Fibroblast of pulmonary artery (primary cell): ENCODE data around the gene DPH7.

ENCODE experiments used
- DNase-seq: peaks from one replicate; pipeline ENCODE4 v3.0.0-alpha.2; 2010; ENCODE audit warnings: low read depth
- H3K4me3 ChIP-seq: replicated peaks from 2 replicates; pipeline ENCODE4 v1.5.1; 2011; ENCODE audit warnings: low read depth, mild to moderate bottlenecking, control low read depth, low read length, moderate library complexity
- TF ChIP-seq, protein P1 (sequence below): IDR thresholded peaks from 2 replicates; pipeline ENCODE4 v1.5.1; 2011; ENCODE audit warnings: mild to moderate bottlenecking, control low read depth, low read length, inconsistent platforms; ENCODE audit errors: missing control alignments

The DPH7 gene

GRCh38 chr9:137592767-137593166, 14.0 kb upstream of the DPH7 start:
- DNase-seq = no peak
- TF ChIP-seq, protein P1, sequence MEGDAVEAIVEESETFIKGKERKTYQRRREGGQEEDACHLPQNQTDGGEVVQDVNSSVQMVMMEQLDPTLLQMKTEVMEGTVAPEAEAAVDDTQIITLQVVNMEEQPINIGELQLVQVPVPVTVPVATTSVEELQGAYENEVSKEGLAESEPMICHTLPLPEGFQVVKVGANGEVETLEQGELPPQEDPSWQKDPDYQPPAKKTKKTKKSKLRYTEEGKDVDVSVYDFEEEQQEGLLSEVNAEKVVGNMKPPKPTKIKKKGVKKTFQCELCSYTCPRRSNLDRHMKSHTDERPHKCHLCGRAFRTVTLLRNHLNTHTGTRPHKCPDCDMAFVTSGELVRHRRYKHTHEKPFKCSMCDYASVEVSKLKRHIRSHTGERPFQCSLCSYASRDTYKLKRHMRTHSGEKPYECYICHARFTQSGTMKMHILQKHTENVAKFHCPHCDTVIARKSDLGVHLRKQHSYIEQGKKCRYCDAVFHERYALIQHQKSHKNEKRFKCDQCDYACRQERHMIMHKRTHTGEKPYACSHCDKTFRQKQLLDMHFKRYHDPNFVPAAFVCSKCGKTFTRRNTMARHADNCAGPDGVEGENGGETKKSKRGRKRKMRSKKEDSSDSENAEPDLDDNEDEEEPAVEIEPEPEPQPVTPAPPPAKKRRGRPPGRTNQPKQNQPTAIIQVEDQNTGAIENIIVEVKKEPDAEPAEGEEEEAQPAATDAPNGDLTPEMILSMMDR = no peak
- H3K4me3 ChIP-seq = no peak overlapping the region

- TF ChIP-seq, protein P1 = no peak
- peak; percentile 86 for DNase-seq
These were observed 12.0 kb upstream of the DPH7 start, which contains the start of gene ZMYND19 for GRCh38 chr9:137590469-137591383. TSS of gene ZMYND19 (minus strand) at chr9:137590512. CDS start at chr9:137590263, 249 bp downstream.

DNA sequence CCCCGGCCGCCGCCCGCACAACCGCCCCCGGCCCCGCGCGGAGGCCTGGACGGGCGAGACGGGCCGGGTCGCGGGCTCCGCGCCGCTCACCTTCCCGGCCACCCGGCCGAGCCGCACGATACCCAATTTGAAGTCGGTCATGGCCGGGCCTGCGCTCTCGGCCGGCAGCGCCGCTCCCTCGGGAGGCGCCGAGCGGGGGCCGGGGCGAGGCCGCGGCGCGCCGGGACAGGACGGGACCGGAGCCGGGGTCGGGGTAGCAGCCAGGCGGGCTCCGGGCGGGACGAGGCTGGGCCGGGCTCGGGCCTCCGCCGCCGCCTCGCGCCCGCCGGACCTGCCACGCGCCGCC, 11.4 kb upstream of the DPH7 start:
- TF ChIP-seq, protein P1 = no peak
- no peak for DNase-seq
- H3K4me3 ChIP-seq = peak overlapping the region; percentile 61

More at GRCh38 chr9:137590469-137591383, 12.0 kb upstream of the DPH7 start, which contains the start of gene ZMYND19:
- H3K4me3 ChIP-seq = peak within 1 kb of the TSS; percentile 72

GRCh38 chr9:137589441-137590122, 10.9 kb upstream of the DPH7 start:
- TF ChIP-seq, protein P1 = no peak
- DNase-seq = peak; percentile 20
- H3K4me3 ChIP-seq = peak overlapping the region; percentile 61

DNA sequence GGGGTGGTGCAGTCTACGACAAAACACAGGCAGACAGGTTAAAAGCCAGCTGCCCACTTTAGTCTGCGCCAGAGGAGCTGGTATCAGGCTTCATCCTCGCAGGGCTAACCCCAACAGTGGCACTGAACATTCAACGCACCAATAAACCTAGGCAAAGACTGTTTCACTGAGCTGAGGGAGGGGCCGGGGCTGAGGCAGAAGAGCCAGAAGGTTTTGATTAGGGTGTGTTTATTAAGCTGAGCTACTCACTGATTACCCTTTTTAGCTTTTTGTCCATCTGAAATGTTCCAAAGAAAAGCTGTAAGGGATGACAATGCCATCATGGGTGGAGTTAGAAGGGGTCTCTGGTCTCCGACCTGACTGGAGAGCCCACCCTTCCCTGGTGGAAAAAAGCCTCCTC, 10.2 kb upstream of the DPH7 start:
- TF ChIP-seq, protein P1 = no peak
- no peak for DNase-seq
- peak overlapping the region; percentile 61 for H3K4me3 ChIP-seq

DNA sequence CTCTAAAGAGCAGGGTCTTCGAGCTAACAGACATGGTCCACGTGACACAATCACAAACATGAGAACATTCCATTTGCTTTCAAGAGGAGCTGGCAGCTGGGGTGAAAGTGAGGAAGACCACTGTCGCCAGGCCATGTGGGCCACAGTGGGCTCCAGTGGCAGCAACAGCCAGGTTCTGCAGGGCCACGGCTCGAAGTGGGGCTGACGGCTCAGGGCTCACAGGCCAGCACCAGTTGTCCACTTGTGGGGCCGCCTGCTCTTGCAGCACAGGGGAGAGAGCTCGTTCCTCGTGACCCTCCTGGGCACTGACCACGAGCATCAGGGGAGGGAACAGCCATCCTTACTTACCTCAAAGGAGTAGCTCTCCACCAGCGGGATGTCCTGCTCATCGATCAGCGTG, 9.6 kb upstream of the DPH7 start:
- TF ChIP-seq, protein P1 = no peak
- DNase-seq = no peak
- H3K4me3 ChIP-seq = no peak overlapping the region
